ENCODE measurements around the gene CD151.

DNA sequence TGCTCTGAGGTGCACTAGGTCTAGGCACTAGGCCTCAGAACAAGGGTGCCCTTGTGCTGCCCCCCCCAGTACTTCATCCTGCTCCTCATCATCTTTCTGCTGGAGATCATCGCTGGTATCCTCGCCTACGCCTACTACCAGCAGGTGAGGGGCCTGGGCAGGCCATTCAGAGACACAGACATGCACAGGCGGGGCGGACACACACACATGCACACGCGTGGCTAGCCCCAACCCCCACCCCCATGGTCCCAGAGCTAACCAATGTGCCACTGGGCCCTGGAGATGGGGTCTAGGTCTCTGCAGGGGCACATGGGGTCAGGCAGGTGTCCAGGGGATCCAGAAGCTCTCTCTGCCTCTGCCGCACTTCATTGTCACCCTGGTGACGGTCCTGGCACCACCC, 3.9 kb downstream of the CD151 start:
- TF ChIP-seq, protein P1, sequence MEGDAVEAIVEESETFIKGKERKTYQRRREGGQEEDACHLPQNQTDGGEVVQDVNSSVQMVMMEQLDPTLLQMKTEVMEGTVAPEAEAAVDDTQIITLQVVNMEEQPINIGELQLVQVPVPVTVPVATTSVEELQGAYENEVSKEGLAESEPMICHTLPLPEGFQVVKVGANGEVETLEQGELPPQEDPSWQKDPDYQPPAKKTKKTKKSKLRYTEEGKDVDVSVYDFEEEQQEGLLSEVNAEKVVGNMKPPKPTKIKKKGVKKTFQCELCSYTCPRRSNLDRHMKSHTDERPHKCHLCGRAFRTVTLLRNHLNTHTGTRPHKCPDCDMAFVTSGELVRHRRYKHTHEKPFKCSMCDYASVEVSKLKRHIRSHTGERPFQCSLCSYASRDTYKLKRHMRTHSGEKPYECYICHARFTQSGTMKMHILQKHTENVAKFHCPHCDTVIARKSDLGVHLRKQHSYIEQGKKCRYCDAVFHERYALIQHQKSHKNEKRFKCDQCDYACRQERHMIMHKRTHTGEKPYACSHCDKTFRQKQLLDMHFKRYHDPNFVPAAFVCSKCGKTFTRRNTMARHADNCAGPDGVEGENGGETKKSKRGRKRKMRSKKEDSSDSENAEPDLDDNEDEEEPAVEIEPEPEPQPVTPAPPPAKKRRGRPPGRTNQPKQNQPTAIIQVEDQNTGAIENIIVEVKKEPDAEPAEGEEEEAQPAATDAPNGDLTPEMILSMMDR (conservative IDR thresholded peaks at IDR 0.05; ENCODE audit: low read depth in 2 of 2): no peak
- no peak for TF ChIP-seq POLR2AphosphoS5 (IDR thresholded peaks at IDR 0.05; ENCODE audit: low read depth)
